Tibial artery (tissue), 4 donors: ENCODE measurements around the gene ANGPTL3.
A peak's percentile ranks its signal among the peaks of the same experiment; 100 is the strongest.

Source experiments
- DNase-seq, 2 donors: peaks; one replicate each; pipeline ENCODE4 v3.0.0-alpha.2; 2019
- H3K27ac ChIP-seq, 2 donors: fragments of 200-600 bp; sonication (generic) in 1 of 2; 1 replicate in 1 of 2; 2 replicates in 1 of 2; pipeline ENCODE4 v1.5.1; 2018 to 2019; ENCODE audit warnings: mild to moderate bottlenecking in 1 of 2
- H3K27me3 ChIP-seq, 2 donors: fragments of 200-600 bp; sonication (generic) in 1 of 2; one replicate each; pipeline versions ENCODE4 v1.5.1 to v1.6.0; 2016 to 2019
- H3K36me3 ChIP-seq, 3 donors: fragments of 200-600 bp; sonication (generic) in 2 of 3; one replicate each; pipeline ENCODE4 v1.5.1; 2016 to 2019; ENCODE audit warnings: mild to moderate bottlenecking in 2 of 3
- H3K4me1 ChIP-seq, 4 donors: fragments of 200-600 bp; sonication (generic) in 2 of 4; 1 replicate in 3 of 4; 2 replicates in 1 of 4; pipeline ENCODE4 v1.5.1; 2016 to 2019
- H3K4me3 ChIP-seq, 2 donors: fragments of 200-600 bp; sonication (generic) in 1 of 2; 1 replicate in 1 of 2; 2 replicates in 1 of 2; pipeline ENCODE4 v1.5.1; 2018 to 2019; ENCODE audit warnings: mild to moderate bottlenecking in 2 of 2
- H3K9me3 ChIP-seq, 3 donors: fragments of 200-600 bp; sonication (generic) in 1 of 3; one replicate each; pipeline ENCODE4 v1.5.1; 2016 to 2019
- CTCF ChIP-seq, 2 experiments: fragments of 200-600 bp in 1 of 2; fragments of 450-650 bp in 1 of 2; IDR thresholded peaks; one replicate each; pipeline ENCODE4 v1.5.1; 2017 to 2019; ENCODE audit warnings: antibody characterized with exemption in 2 of 2, mild to moderate bottlenecking in 1 of 2, moderate library complexity in 1 of 2
- intact Hi-C: fragments of 100-400 bp; cut with DNase I; formaldehyde crosslinking; loops from one replicate; pipeline ENCODE4 v1.15.0; 2023; ENCODE audit warnings: low total_unique reads

Gene ANGPTL3

GRCh38 chr1:62612770-62613169 lies 15.4 kb downstream of the ANGPTL3 start:
- no peak for TF ChIP-seq CTCF (IDR thresholded peaks at IDR 0.05)
- H3K36me3 ChIP-seq: peaks cover 2 to 16% (median 6%) of the 10 kb centered on the region in 3 donors
- intact Hi-C loops: no loop called here
- H3K4me1 ChIP-seq: no peaks in the 10 kb centered on the region
- H3K4me3 ChIP-seq: no peak overlapping the region
- no peaks in the 10 kb centered on the region for H3K27me3 ChIP-seq
- no peak overlapping the region for H3K27ac ChIP-seq
- no peaks in the 10 kb centered on the region for H3K9me3 ChIP-seq
- no peak for DNase-seq

GRCh38 chr1:62613325-62613727 lies 16.0 kb downstream of the ANGPTL3 start:
- H3K4me3 ChIP-seq: no peak overlapping the region
- TF ChIP-seq CTCF (IDR thresholded peaks at IDR 0.05): no peak
- H3K9me3 ChIP-seq: no peaks in the 10 kb centered on the region
- no peak overlapping the region for H3K27ac ChIP-seq
- H3K4me1 ChIP-seq: no peaks in the 10 kb centered on the region
- intact Hi-C loops: no loop called here
- H3K27me3 ChIP-seq: no peaks in the 10 kb centered on the region
- peaks cover 7 to 21% (median 10%) of the 10 kb centered on the region in 3 donors for H3K36me3 ChIP-seq
- DNase-seq: no peak

- H3K4me3 ChIP-seq: no peak overlapping the region
- peaks cover 10 to 27% (median 11%) of the 10 kb centered on the region in 3 donors for H3K36me3 ChIP-seq
- DNase-seq: no peak
- no peak overlapping the region for H3K27ac ChIP-seq
- intact Hi-C loops: no loop called here
- H3K27me3 ChIP-seq: no peaks in the 10 kb centered on the region
- TF ChIP-seq CTCF (IDR thresholded peaks at IDR 0.05): no peak
- no peaks in the 10 kb centered on the region for H3K4me1 ChIP-seq
- no peaks in the 10 kb centered on the region for H3K9me3 ChIP-seq
These were observed 16.6 kb downstream of the ANGPTL3 start for GRCh38 chr1:62613890-62614289.

GRCh38 chr1:62621907-62622306 lies 24.6 kb downstream of the ANGPTL3 start:
- intact Hi-C loops: no loop called here
- H3K27me3 ChIP-seq: no peaks in the 10 kb centered on the region
- no peak for TF ChIP-seq CTCF (IDR thresholded peaks at IDR 0.05)
- no peaks in the 10 kb centered on the region for H3K9me3 ChIP-seq
- no peak overlapping the region for H3K4me3 ChIP-seq
- peaks cover 5 to 20% (median 15%) of the 10 kb centered on the region in 3 donors for H3K36me3 ChIP-seq
- H3K27ac ChIP-seq: no peak overlapping the region
- peak in 1 of 2 donors; percentile 47 for DNase-seq
- no peaks in the 10 kb centered on the region for H3K4me1 ChIP-seq

- Histone ChIP-seq H3K27me3 (no peaks in the 10 kb centered on the region), H3K4me1 (no peaks in the 10 kb centered on the region), H3K9me3 (no peaks in the 10 kb centered on the region), H3K36me3 (peaks cover 12 to 16% (median 12%) of the 10 kb centered on the region in 3 donors), H3K27ac (no peak overlapping the region), H3K4me3 (no peak overlapping the region)
- no peak for DNase-seq
- intact Hi-C loops: no loop called here
- no peak for TF ChIP-seq CTCF (IDR thresholded peaks at IDR 0.05)
These were observed 28.1 kb downstream of the ANGPTL3 start for GRCh38 chr1:62625415-62625814.

- H3K27me3 ChIP-seq: no peaks in the 10 kb centered on the region
- no peak overlapping the region for H3K27ac ChIP-seq
- DNase-seq: no peak
- intact Hi-C loops: no loop called here
- no peaks in the 10 kb centered on the region for H3K9me3 ChIP-seq
- TF ChIP-seq CTCF (IDR thresholded peaks at IDR 0.05): no peak
- peaks cover 32 to 47% (median 38%) of the 10 kb centered on the region in 3 donors for H3K36me3 ChIP-seq
- H3K4me1 ChIP-seq: no peaks in the 10 kb centered on the region
- H3K4me3 ChIP-seq: no peak overlapping the region
These were observed 31.2 kb downstream of the ANGPTL3 start for GRCh38 chr1:62628506-62628905.
